Immature natural killer cell (primary cell): ENCODE results near the gene PAQR5. TPM values are rescaled to one million over a fixed set of nuclear protein-coding genes. Genes with fewer than 3 reads are reported as not detected.

ENCODE experiments used
- DNase-seq, 3 donors: peaks; one replicate each; pipeline ENCODE4 v3.0.0; 2022; ENCODE audit warnings: mixed read lengths in 1 of 3
- H3K27ac Mint-ChIP-seq, 6 donors: one replicate each; pipeline ENCODE4 v1.8.0; 2020; ENCODE audit warnings: mixed read lengths in 6 of 6, mild to moderate bottlenecking in 5 of 6, inconsistent platforms in 4 of 6, moderate library complexity in 3 of 6
- H3K27me3 Mint-ChIP-seq, 3 donors: one replicate each; pipeline ENCODE4 v1.8.0; 2020 to 2021; ENCODE audit warnings: low read depth in 3 of 3, mild to moderate bottlenecking in 3 of 3, mixed read lengths in 3 of 3, moderate library complexity in 3 of 3, inconsistent platforms in 1 of 3
- H3K36me3 Mint-ChIP-seq, 3 donors: one replicate each; pipeline ENCODE4 v1.8.0; 2020; ENCODE audit warnings: mixed read lengths in 3 of 3, inconsistent platforms in 2 of 3, mild to moderate bottlenecking in 2 of 3
- H3K4me1 Mint-ChIP-seq, 2 donors: one replicate each; pipeline ENCODE4 v1.8.0; 2020; ENCODE audit warnings: inconsistent platforms in 2 of 2, mild to moderate bottlenecking in 2 of 2, mixed read lengths in 2 of 2, moderate library complexity in 1 of 2
- H3K4me3 Mint-ChIP-seq, 5 donors: one replicate each; pipeline ENCODE4 v1.8.0; 2020; ENCODE audit warnings: mild to moderate bottlenecking in 5 of 5, mixed read lengths in 5 of 5, inconsistent platforms in 3 of 5, moderate library complexity in 3 of 5
- H3K9me3 Mint-ChIP-seq, 6 donors: one replicate each; pipeline ENCODE4 v1.8.0; 2020; ENCODE audit warnings: mild to moderate bottlenecking in 6 of 6, mixed read lengths in 6 of 6, inconsistent platforms in 4 of 6, moderate library complexity in 3 of 6
- polyA plus RNA-seq, 3 donors: library from polyadenylated mRNA; unstranded; fragments of 300-500 nt; fragmentation: Illumina TruSeq; gene quantifications; one replicate each; pipeline ENCODE4 v1.2.3, GENCODE V29; 2021

PAQR5 gene
- polyA plus RNA-seq, 3 donors from 2014 or later = not detected

DNA sequence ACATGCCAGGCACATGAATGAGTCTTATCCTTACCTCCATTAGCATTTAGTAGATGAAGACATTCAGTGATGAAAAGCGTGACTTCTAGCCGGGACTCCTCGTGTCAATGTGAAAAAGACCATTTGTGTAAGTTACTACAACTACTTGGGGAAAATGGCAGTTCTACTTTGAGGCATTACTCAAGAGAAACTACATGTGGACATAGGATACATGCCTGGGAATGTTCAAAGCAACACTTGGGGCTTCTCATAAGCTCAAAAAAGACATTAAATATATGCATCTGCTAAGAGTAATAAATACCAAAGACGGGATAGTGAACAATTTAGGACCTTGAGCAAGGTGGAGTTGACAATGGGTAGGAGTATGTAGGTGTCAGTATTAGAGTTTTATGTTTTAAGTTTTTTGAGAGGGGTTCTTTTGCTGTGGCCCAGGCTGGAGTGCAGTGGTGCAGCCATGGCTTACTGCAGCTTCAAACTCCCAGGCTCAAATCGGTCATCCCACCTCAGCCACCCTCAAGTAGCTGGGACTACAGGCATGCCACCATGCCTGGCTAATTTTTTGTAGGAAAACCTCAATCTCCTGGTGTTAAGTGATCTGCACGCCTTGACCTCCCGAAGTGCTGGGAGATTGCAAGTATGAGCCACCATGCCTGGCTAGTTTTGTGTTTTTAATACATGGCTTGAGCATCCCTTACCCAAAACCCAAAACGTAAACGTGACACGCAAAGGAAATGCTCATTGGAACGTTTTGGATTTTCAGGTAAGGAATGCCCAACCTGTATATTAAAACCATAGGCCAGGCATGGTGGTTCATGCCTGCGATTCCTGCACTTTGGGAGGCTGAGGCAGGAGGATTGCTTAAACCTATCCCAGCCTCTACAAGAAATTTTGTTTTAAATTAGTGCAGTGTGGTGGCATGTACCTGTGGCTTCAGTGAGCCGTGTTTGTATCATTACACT lies 157.8 kb downstream of the PAQR5 start:
- Mint-ChIP-seq H3K4me3 (peak overlapping the region in 1 of 5 donors; percentile 33), H3K36me3 (peaks cover 12 to 24% (median 16%) of the 10 kb centered on the region in 3 donors), H3K27ac (peak overlapping the region in 4 of 6 donors; percentile 2 to 62 (median 18))

More for the DNA sequence above, 157.8 kb downstream of the PAQR5 start:
- peaks cover 8 to 13% (median 11%) of the 10 kb centered on the region in 3 donors for H3K27me3 Mint-ChIP-seq
- H3K9me3 Mint-ChIP-seq = no peaks in the 10 kb centered on the region
- no peak for DNase-seq
- peaks cover 39 to 48% of the 10 kb centered on the region in 2 donors for H3K4me1 Mint-ChIP-seq

Other genes with a start within 250 kb of the PAQR5 start
- gene GLCE, start 138.3 kb upstream of the PAQR5 start, polyA plus RNA-seq = 1 to 10 TPM in 2 of 3 donors, not detected in 1; 4.2 TPM
- gene KIF23, start 115.4 kb downstream of the PAQR5 start, polyA plus RNA-seq = under 1 TPM in 2 of 3 donors, not detected in 1; 0.36 to 0.81 TPM
- gene RPLP1, start 153.9 kb downstream of the PAQR5 start, polyA plus RNA-seq = 1,000 to 10,000 TPM in 2 of 3 donors, 100 to 1,000 TPM in 1; 537 to 1,740 (median 1,337) TPM